Mesenteric fat pad (tissue), 1 donor: ENCODE data around the gene SENP1. TPM values are rescaled to one million over a fixed set of nuclear protein-coding genes. Genes with fewer than 3 reads are reported as not detected.

Experiments used
- DNase-seq: peaks from one replicate; pipeline ENCODE4 v3.0.0-alpha.2; 2020; ENCODE audit warnings: low spot score
- total RNA-seq: library from RNA; stranded (reverse); fragmentation: NEBNext Ultra II Directional; extraction: Animal tissue kit (Norgen Biotek cat#: 25700); gene quantifications from one replicate; pipeline ENCODE4 v1.2.1, GENCODE V29; 2021
- donor health status: DM: yes; HTN: yes; CAD: no.

SENP1 gene
- total RNA-seq, 1 donor from 2014 or later, result 14.5 TPM

DNA sequence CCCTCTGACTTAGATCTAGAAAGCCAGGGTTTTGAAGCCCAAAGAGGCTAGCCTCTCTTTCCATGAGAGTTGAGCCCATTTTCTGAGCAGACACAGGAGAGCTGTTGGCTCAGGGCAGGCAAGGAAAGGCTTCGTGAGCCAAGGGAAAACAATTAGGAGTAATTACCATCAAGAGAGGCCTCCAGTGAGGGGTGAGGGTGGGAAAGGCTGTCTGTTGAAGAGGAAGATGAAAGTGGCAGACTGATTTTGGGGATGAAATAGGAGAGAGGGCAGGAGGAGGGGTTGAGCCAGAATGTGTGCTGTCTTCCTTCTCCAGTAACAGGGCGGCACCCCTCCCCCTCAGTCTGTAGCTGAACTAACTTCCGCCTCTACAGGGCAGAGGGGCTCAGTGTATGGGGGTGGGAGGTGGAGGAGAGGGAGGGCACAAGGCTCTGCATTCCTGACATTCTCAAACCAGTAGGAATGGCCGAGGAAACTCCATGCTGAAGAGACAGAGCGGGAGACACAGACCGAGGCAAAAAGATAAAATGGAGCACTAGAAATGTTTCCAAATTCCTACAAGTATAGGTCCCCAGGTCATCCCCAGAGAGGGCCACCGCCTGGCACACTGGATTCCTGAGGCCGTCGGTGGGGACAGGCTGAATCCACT, 68.5 kb downstream of the SENP1 start:
- no peak for DNase-seq

DNA sequence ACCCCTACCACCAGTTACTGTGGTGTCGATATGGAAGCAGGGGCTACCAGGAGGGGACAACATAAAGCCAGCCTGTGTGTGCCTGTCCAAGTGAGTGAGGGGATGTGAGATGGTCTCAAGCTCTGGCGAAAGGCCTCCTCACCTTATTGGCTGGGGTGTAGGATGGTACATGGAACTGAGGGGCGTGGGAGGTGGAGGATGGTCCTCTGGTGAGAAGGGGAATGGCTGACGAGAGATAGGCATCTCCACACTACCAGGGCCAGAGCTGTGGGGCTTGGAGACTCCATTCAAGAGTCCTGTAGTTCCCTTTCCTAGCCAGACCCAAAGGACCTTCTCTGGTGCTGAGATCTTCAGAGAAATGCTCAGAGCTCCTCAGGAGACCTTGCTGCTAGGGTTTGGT, 69.1 kb downstream of the SENP1 start:
- no peak for DNase-seq

DNA sequence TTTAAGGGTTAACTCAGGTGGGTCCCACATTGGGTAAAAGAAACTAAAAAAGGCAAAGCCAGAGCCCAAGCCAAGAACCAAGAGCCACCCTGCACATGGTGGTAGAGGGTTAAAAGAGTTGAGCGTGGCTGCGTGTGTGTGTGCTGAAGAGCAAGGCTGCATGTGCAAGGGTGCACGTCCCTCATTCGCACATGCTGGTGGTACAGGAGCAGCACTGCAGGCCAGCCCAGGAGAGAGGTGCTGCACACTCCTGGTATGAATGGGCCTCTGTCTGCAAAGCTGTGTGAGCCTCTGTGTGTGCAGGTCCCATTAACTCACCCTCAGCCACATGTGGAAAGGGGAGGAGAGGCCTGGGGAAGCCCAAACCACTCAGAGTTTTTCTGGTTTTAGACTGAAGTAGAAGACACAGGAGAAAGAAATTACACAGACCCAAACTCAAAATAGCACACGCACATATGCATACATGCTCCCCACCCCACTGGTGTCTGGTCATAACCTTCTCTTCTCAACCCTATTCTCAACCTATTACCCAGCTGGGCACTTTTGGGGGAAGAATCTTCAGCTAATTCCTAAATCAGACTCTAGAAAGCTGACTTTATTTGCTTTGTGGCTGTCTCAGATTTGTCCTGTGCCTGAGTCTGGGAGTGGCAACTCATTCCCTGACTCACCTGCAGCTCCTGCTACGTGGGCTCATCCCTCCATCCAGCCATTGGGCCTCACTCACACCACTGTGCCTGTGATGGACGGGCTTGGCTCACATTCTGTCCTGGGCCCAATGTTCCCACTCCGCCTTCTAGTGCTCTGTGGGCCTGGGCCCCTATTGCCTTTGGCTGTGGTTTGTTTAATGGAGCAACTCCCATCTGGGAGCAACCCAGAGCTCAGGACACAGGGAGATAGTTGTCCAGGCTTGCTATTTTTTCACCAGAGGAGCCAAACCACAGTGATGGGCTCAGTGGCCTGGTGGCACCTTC, 70.8 kb downstream of the SENP1 start:
- DNase-seq, result no peak

- DNase-seq, result no peak
Observed at GRCh38 chr12:48033451-48033850, 72.4 kb downstream of the SENP1 start.

GRCh38 chr12:48032597-48032996, 73.3 kb downstream of the SENP1 start:
- no peak for DNase-seq

GRCh38 chr12:48031135-48031960, 74.5 kb downstream of the SENP1 start:
- no peak for DNase-seq

DNA sequence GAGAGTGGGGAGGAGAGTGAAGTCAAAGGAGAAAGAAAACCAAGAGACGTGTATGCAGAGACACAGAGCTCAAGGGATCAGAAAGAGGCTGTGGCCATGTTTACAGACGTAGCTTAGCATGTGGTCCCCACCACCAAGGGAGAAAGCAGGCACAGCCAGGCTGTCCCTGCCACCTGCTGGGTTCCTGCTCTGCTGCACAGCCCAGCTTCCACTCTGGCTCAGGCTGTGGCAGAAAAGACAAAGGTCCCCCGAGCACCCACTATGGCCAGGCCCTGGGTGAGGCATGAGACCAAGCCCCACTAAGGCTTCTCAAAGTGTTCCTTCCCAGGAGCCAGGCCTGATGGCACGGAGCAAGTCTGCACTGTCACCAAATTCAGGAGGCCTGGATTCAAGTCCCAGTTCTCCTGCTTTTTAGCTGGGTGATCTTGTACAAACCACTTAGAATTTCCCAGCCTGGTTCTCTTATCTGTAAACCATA, 75.7 kb downstream of the SENP1 start:
- no peak for DNase-seq

GRCh38 chr12:48029491-48030172, 76.2 kb downstream of the SENP1 start:
- DNase-seq, result no peak

- no peak for DNase-seq
Observed at GRCh38 chr12:48028541-48029431, 77.1 kb downstream of the SENP1 start.

- DNase-seq, result no peak
Observed at GRCh38 chr12:48027183-48028002, 78.5 kb downstream of the SENP1 start.

DNA sequence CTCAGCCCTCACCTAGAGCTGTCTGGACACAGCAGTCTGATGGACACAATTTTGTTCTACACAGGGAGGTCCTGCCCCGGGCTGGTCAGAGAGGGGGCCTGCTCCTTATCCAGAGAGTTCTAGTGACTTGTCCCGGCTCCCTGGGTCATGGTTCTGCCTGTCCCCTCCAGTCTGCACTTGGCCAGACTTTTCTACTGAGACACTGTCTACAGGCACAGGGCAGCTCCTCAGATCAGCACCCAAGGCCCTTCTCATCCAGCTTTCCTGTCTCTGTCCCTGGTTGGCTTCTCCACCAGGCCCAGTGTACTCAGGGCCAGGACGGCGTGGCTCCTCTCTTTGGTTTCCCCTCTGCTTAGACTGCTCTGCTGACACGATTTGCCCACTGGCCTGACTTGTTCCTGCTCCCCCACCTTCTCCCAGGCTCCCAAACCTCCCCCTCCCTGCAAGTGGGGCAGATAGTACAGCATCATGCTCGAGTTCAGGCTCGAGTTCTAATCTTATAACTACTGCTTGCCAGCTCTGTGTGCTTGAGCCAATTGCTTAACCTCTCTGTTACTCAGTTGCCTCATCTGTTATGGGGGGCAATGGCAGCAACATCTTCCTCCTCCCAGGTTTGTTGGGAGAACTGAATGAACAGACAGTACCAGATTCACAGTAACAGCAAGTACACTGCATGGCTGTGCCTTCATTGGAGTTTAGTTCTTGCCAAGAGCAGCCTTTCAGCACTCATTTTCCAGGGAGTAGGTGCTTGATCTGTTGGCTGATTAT, 79.6 kb downstream of the SENP1 start:
- DNase-seq, result no peak

DNA sequence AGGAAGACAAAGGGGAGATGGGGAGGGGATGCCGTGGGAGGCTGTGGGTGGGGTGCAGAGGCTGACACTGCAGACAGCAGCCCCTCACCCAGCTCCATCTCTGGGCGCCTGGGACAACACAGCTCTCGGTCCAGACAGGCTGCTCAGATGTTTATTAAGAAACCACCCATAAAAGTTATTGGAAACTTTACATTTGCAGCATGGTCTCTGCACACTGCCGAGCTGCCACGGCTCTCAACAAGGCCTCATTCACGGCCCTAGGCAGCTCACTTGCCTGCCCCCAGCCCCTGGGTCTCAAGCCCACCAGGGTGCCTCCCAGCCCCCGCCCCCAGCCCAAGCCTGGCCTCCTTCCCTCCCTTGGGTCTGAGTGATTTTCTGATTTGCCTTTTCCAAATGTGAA, 80.6 kb downstream of the SENP1 start:
- no peak for DNase-seq

- DNase-seq, result no peak
Observed at GRCh38 chr12:48024735-48025134, 81.1 kb downstream of the SENP1 start.

- no peak for DNase-seq
Observed at GRCh38 chr12:48023386-48023785, 82.5 kb downstream of the SENP1 start.

DNA sequence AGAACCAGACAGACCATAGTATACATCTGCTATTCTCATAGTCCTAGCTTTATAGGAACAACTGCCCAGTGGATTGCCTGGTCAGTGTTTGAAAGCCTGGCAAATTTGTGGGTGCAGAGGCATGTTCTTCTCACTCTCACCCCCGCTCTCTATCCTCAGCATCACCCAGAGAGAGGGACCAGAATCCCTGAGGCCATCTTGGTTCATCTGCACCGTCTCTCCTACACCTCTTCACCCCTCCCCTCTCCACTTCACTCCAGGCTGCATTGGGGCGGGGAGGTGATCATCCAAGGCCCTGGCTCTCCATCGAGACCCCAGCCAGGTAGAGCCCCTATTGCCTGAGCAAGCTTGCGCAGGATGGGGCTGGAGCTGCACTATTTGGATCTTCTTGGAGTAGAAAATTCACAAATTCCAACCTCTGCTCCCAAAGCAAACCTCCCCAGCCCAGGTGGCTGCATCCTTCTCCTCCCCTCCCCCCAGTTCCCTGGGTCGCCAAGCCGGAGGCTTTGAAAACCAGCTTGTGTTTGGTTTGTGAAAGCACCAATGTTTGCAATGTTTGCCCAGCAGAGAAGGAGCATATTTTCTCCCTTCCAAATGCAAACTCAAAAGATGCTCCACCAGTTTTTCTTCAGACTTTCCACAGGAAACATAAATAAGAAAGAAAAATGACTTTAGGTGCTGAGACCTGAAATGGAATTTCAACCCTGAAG, 83.0 kb downstream of the SENP1 start:
- DNase-seq, result no peak

- DNase-seq, result no peak
Observed at GRCh38 chr12:48022180-48022521, 83.7 kb downstream of the SENP1 start.

GRCh38 chr12:48021485-48022179, 84.2 kb downstream of the SENP1 start:
- no peak for DNase-seq
